ENCODE measurements around the gene JAG1. TPM values are rescaled to one million over a fixed set of nuclear protein-coding genes. Genes with fewer than 3 reads are reported as not detected.

Gene JAG1
- total RNA-seq, result 60.5 TPM

- no peaks in the 10 kb centered on the region for H3K9me3 ChIP-seq (ENCODE audit: control insufficient read depth in 3 of 3, low read length in 3 of 3)
- peak within 1 kb of the TSS; percentile 85 to 89 (median 87) for H3K9ac ChIP-seq (ENCODE audit: low read depth in 1 of 3, low read length in 3 of 3)
- peak within 1 kb of the TSS; percentile 89 for H3K27ac ChIP-seq (ENCODE audit: low read depth, low read length)
- peak within 1 kb of the TSS; percentile 78 to 88 (median 86) for H3K4me3 ChIP-seq (ENCODE audit: low read length in 3 of 3)
- no peaks in the 10 kb centered on the region for H3K36me3 ChIP-seq (ENCODE audit: control insufficient read depth in 3 of 3, insufficient read depth in 3 of 3, low read length in 3 of 3)
- H3K27me3 ChIP-seq (ENCODE audit: control insufficient read depth in 3 of 3, insufficient read depth in 3 of 3, low read length in 3 of 3), result no peaks in the 10 kb centered on the region
- H3K4me1 ChIP-seq (ENCODE audit: control insufficient read depth in 3 of 3, insufficient read depth in 3 of 3, low read length in 3 of 3), result peaks cover 8 to 22% (median 19%) of the 10 kb centered on the region in 3 donors
Measured at GRCh38 chr20:10673842-10674683, at the start of gene JAG1. Gene JAG1, minus strand, starts transcription at chr20:10673999. Its CDS starts 469 bp downstream, at chr20:10673530.

GRCh38 chr20:10721976-10722375 is 48.2 kb upstream of the JAG1 start:
- H3K4me1 ChIP-seq (ENCODE audit: control insufficient read depth in 3 of 3, insufficient read depth in 3 of 3, low read length in 3 of 3), result peaks cover 0 to 3% (median 0%) of the 10 kb centered on the region in 3 donors
- H3K4me3 ChIP-seq (ENCODE audit: low read length in 3 of 3), result no peak overlapping the region
- no peaks in the 10 kb centered on the region for H3K27me3 ChIP-seq (ENCODE audit: control insufficient read depth in 3 of 3, insufficient read depth in 3 of 3, low read length in 3 of 3)
- H3K9ac ChIP-seq (ENCODE audit: low read depth in 1 of 3, low read length in 3 of 3), result no peak overlapping the region
- H3K27ac ChIP-seq (ENCODE audit: low read depth, low read length), result no peak overlapping the region
- no peaks in the 10 kb centered on the region for H3K36me3 ChIP-seq (ENCODE audit: control insufficient read depth in 3 of 3, insufficient read depth in 3 of 3, low read length in 3 of 3)
- no peaks in the 10 kb centered on the region for H3K9me3 ChIP-seq (ENCODE audit: control insufficient read depth in 3 of 3, low read length in 3 of 3)

GRCh38 chr20:10721137-10721896 is 47.5 kb upstream of the JAG1 start:
- no peaks in the 10 kb centered on the region for H3K36me3 ChIP-seq (ENCODE audit: control insufficient read depth in 3 of 3, insufficient read depth in 3 of 3, low read length in 3 of 3)
- peaks cover 0 to 3% (median 0%) of the 10 kb centered on the region in 3 donors for H3K4me1 ChIP-seq (ENCODE audit: control insufficient read depth in 3 of 3, insufficient read depth in 3 of 3, low read length in 3 of 3)
- H3K27me3 ChIP-seq (ENCODE audit: control insufficient read depth in 3 of 3, insufficient read depth in 3 of 3, low read length in 3 of 3), result no peaks in the 10 kb centered on the region
- H3K27ac ChIP-seq (ENCODE audit: low read depth, low read length), result no peak overlapping the region
- H3K9me3 ChIP-seq (ENCODE audit: control insufficient read depth in 3 of 3, low read length in 3 of 3), result no peaks in the 10 kb centered on the region
- no peak overlapping the region for H3K9ac ChIP-seq (ENCODE audit: low read depth in 1 of 3, low read length in 3 of 3)
- no peak overlapping the region for H3K4me3 ChIP-seq (ENCODE audit: low read length in 3 of 3)

- Histone ChIP-seq H3K27me3 (ENCODE audit: control insufficient read depth in 3 of 3, insufficient read depth in 3 of 3, low read length in 3 of 3) (no peaks in the 10 kb centered on the region), H3K27ac (ENCODE audit: low read depth, low read length) (no peak overlapping the region), H3K9me3 (ENCODE audit: control insufficient read depth in 3 of 3, low read length in 3 of 3) (no peaks in the 10 kb centered on the region), H3K4me1 (ENCODE audit: control insufficient read depth in 3 of 3, insufficient read depth in 3 of 3, low read length in 3 of 3) (peaks cover 0 to 3% (median 0%) of the 10 kb centered on the region in 3 donors), H3K36me3 (ENCODE audit: control insufficient read depth in 3 of 3, insufficient read depth in 3 of 3, low read length in 3 of 3) (no peaks in the 10 kb centered on the region), H3K9ac (ENCODE audit: low read depth in 1 of 3, low read length in 3 of 3) (no peak overlapping the region), H3K4me3 (ENCODE audit: low read length in 3 of 3) (no peak overlapping the region)
Measured at GRCh38 chr20:10720565-10720964, 46.8 kb upstream of the JAG1 start.

- no peaks in the 10 kb centered on the region for H3K36me3 ChIP-seq (ENCODE audit: control insufficient read depth in 3 of 3, insufficient read depth in 3 of 3, low read length in 3 of 3)
- no peak overlapping the region for H3K4me3 ChIP-seq (ENCODE audit: low read length in 3 of 3)
- H3K27ac ChIP-seq (ENCODE audit: low read depth, low read length), result no peak overlapping the region
- no peak overlapping the region for H3K9ac ChIP-seq (ENCODE audit: low read depth in 1 of 3, low read length in 3 of 3)
- H3K4me1 ChIP-seq (ENCODE audit: control insufficient read depth in 3 of 3, insufficient read depth in 3 of 3, low read length in 3 of 3), result peaks cover 0 to 3% (median 0%) of the 10 kb centered on the region in 3 donors
- H3K9me3 ChIP-seq (ENCODE audit: control insufficient read depth in 3 of 3, low read length in 3 of 3), result no peaks in the 10 kb centered on the region
- no peaks in the 10 kb centered on the region for H3K27me3 ChIP-seq (ENCODE audit: control insufficient read depth in 3 of 3, insufficient read depth in 3 of 3, low read length in 3 of 3)
Measured at GRCh38 chr20:10719740-10720385, 46.1 kb upstream of the JAG1 start.

GRCh38 chr20:10718661-10719060 is 44.9 kb upstream of the JAG1 start:
- Histone ChIP-seq H3K27ac (ENCODE audit: low read depth, low read length) (no peak overlapping the region), H3K4me1 (ENCODE audit: control insufficient read depth in 3 of 3, insufficient read depth in 3 of 3, low read length in 3 of 3) (peaks cover 0 to 3% (median 0%) of the 10 kb centered on the region in 3 donors), H3K9ac (ENCODE audit: low read depth in 1 of 3, low read length in 3 of 3) (no peak overlapping the region), H3K36me3 (ENCODE audit: control insufficient read depth in 3 of 3, insufficient read depth in 3 of 3, low read length in 3 of 3) (no peaks in the 10 kb centered on the region), H3K27me3 (ENCODE audit: control insufficient read depth in 3 of 3, insufficient read depth in 3 of 3, low read length in 3 of 3) (no peaks in the 10 kb centered on the region), H3K4me3 (ENCODE audit: low read length in 3 of 3) (no peak overlapping the region), H3K9me3 (ENCODE audit: control insufficient read depth in 3 of 3, low read length in 3 of 3) (no peaks in the 10 kb centered on the region)

- H3K36me3 ChIP-seq (ENCODE audit: control insufficient read depth in 3 of 3, insufficient read depth in 3 of 3, low read length in 3 of 3), result no peaks in the 10 kb centered on the region
- no peaks in the 10 kb centered on the region for H3K27me3 ChIP-seq (ENCODE audit: control insufficient read depth in 3 of 3, insufficient read depth in 3 of 3, low read length in 3 of 3)
- no peak overlapping the region for H3K4me3 ChIP-seq (ENCODE audit: low read length in 3 of 3)
- H3K4me1 ChIP-seq (ENCODE audit: control insufficient read depth in 3 of 3, insufficient read depth in 3 of 3, low read length in 3 of 3), result peaks cover 0 to 3% (median 0%) of the 10 kb centered on the region in 3 donors
- H3K9ac ChIP-seq (ENCODE audit: low read depth in 1 of 3, low read length in 3 of 3), result no peak overlapping the region
- H3K9me3 ChIP-seq (ENCODE audit: control insufficient read depth in 3 of 3, low read length in 3 of 3), result no peaks in the 10 kb centered on the region
- no peak overlapping the region for H3K27ac ChIP-seq (ENCODE audit: low read depth, low read length)
Measured at GRCh38 chr20:10716855-10717254, 43.1 kb upstream of the JAG1 start.

GRCh38 chr20:10715035-10715434 is 41.2 kb upstream of the JAG1 start:
- Histone ChIP-seq H3K36me3 (ENCODE audit: control insufficient read depth in 3 of 3, insufficient read depth in 3 of 3, low read length in 3 of 3) (no peaks in the 10 kb centered on the region), H3K9ac (ENCODE audit: low read depth in 1 of 3, low read length in 3 of 3) (no peak overlapping the region), H3K9me3 (ENCODE audit: control insufficient read depth in 3 of 3, low read length in 3 of 3) (no peaks in the 10 kb centered on the region), H3K27me3 (ENCODE audit: control insufficient read depth in 3 of 3, insufficient read depth in 3 of 3, low read length in 3 of 3) (no peaks in the 10 kb centered on the region), H3K4me1 (ENCODE audit: control insufficient read depth in 3 of 3, insufficient read depth in 3 of 3, low read length in 3 of 3) (no peaks in the 10 kb centered on the region), H3K4me3 (ENCODE audit: low read length in 3 of 3) (no peak overlapping the region), H3K27ac (ENCODE audit: low read depth, low read length) (no peak overlapping the region)

GRCh38 chr20:10714236-10714975 is 40.6 kb upstream of the JAG1 start:
- no peaks in the 10 kb centered on the region for H3K4me1 ChIP-seq (ENCODE audit: control insufficient read depth in 3 of 3, insufficient read depth in 3 of 3, low read length in 3 of 3)
- H3K4me3 ChIP-seq (ENCODE audit: low read length in 3 of 3), result no peak overlapping the region

More at GRCh38 chr20:10714236-10714975, 40.6 kb upstream of the JAG1 start:
- no peaks in the 10 kb centered on the region for H3K27me3 ChIP-seq (ENCODE audit: control insufficient read depth in 3 of 3, insufficient read depth in 3 of 3, low read length in 3 of 3)
- H3K9ac ChIP-seq (ENCODE audit: low read depth in 1 of 3, low read length in 3 of 3), result no peak overlapping the region
- H3K27ac ChIP-seq (ENCODE audit: low read depth, low read length), result no peak overlapping the region
- H3K36me3 ChIP-seq (ENCODE audit: control insufficient read depth in 3 of 3, insufficient read depth in 3 of 3, low read length in 3 of 3), result no peaks in the 10 kb centered on the region
- no peaks in the 10 kb centered on the region for H3K9me3 ChIP-seq (ENCODE audit: control insufficient read depth in 3 of 3, low read length in 3 of 3)

All from skeletal muscle tissue (tissue), 4 donors.